Measurements from ENCODE around the gene CHAF1A. TPM values are rescaled to one million over a fixed set of nuclear protein-coding genes. Genes with fewer than 3 reads are reported as not detected.

CHAF1A gene
- total and polyA plus RNA-seq, 2 donors (not counting 1 experiment from before 2014, with no cell fraction given) = 5.9 TPM

- H3K9ac ChIP-seq (ENCODE audit: insufficient read depth, low read length) = peak overlapping the region; percentile 8
- TF ChIP-seq EZH2 (IDR thresholded peaks at IDR 0.05; ENCODE audit: low read length, missing control alignments) = no peak
- TF ChIP-seq, protein P1, sequence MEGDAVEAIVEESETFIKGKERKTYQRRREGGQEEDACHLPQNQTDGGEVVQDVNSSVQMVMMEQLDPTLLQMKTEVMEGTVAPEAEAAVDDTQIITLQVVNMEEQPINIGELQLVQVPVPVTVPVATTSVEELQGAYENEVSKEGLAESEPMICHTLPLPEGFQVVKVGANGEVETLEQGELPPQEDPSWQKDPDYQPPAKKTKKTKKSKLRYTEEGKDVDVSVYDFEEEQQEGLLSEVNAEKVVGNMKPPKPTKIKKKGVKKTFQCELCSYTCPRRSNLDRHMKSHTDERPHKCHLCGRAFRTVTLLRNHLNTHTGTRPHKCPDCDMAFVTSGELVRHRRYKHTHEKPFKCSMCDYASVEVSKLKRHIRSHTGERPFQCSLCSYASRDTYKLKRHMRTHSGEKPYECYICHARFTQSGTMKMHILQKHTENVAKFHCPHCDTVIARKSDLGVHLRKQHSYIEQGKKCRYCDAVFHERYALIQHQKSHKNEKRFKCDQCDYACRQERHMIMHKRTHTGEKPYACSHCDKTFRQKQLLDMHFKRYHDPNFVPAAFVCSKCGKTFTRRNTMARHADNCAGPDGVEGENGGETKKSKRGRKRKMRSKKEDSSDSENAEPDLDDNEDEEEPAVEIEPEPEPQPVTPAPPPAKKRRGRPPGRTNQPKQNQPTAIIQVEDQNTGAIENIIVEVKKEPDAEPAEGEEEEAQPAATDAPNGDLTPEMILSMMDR (conservative IDR thresholded peaks at IDR 0.05 in 1 of 2, IDR thresholded peaks at IDR 0.05 in 1 of 2; ENCODE audit: low read depth in 1 of 2, low read length in 2 of 2) = no peak
- DNase-seq (ENCODE audit: low read depth in 2 of 2) = peak in 1 of 2 donors; percentile 56
- H3K4me1 ChIP-seq (ENCODE audit: control insufficient read depth, extremely low read depth, insufficient read depth, low read length) = peaks cover 32% of the 10 kb centered on the region
- H3K4me2 ChIP-seq (ENCODE audit: extremely low read depth, insufficient read depth, low read length) = peak overlapping the region; percentile 64
- H3K27me3 ChIP-seq (ENCODE audit: control insufficient read depth, insufficient read depth, low read length) = no peaks in the 10 kb centered on the region
- peaks cover 73% of the 10 kb centered on the region for H3K79me2 ChIP-seq (ENCODE audit: control insufficient read depth, insufficient read depth, low read length)
- H3K36me3 ChIP-seq (ENCODE audit: control insufficient read depth, insufficient read depth, low read length) = peaks cover 30% of the 10 kb centered on the region
- H3K9me3 ChIP-seq (ENCODE audit: control insufficient read depth, insufficient read depth, low read depth, low read length) = no peaks in the 10 kb centered on the region
- no peaks in the 10 kb centered on the region for H4K20me1 ChIP-seq (ENCODE audit: control insufficient read depth, extremely low read depth, insufficient read depth, low read length)
- H3K27ac ChIP-seq (ENCODE audit: insufficient read depth, low read length) = peak overlapping the region; percentile 52
- no peak overlapping the region for H3K4me3 ChIP-seq (replicated peaks in 1 of 4; ENCODE audit: control extremely low read depth in 1 of 4, insufficient read depth in 1 of 4, low read depth in 3 of 4, low read length in 4 of 4)
- no peak overlapping the region for H2AFZ ChIP-seq (ENCODE audit: low read length)
These were observed 33.1 kb upstream of the CHAF1A start for GRCh38 chr19:4369109-4369887.

DNA sequence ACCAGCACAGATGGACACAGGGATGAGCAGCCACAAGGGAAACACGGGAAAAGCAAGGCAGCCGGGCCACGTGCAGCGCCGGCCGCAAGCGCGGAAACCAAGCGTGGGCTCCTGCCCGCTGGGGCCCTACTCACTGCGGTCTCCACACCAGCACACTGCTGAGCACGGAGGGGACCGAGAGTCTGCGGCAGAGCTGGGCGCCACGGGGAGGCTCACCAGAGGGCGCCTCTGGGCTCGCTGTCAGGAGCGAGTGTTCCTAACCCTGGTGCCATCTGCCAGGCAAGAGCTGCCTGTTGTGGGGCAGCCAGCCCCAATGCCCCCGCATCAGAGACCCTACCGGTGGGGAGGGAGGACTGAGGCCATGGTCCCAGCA, 32.6 kb upstream of the CHAF1A start:
- Histone ChIP-seq H3K36me3 (ENCODE audit: control insufficient read depth, insufficient read depth, low read length) (peaks cover 30% of the 10 kb centered on the region), H3K79me2 (ENCODE audit: control insufficient read depth, insufficient read depth, low read length) (peaks cover 75% of the 10 kb centered on the region), H3K27me3 (ENCODE audit: control insufficient read depth, insufficient read depth, low read length) (no peaks in the 10 kb centered on the region), H3K4me1 (ENCODE audit: control insufficient read depth, extremely low read depth, insufficient read depth, low read length) (peaks cover 34% of the 10 kb centered on the region), H3K4me2 (ENCODE audit: extremely low read depth, insufficient read depth, low read length) (peak overlapping the region; percentile 64), H3K9me3 (ENCODE audit: control insufficient read depth, insufficient read depth, low read depth, low read length) (no peaks in the 10 kb centered on the region), H3K27ac (ENCODE audit: insufficient read depth, low read length) (peak overlapping the region; percentile 52), H2AFZ (ENCODE audit: low read length) (no peak overlapping the region), H4K20me1 (ENCODE audit: control insufficient read depth, extremely low read depth, insufficient read depth, low read length) (no peaks in the 10 kb centered on the region), H3K4me3 (replicated peaks in 1 of 4; ENCODE audit: control extremely low read depth in 1 of 4, insufficient read depth in 1 of 4, low read depth in 3 of 4, low read length in 4 of 4) (no peak overlapping the region), H3K9ac (ENCODE audit: insufficient read depth, low read length) (peak overlapping the region; percentile 8)
- TF ChIP-seq EZH2 (IDR thresholded peaks at IDR 0.05; ENCODE audit: low read length, missing control alignments) = no peak
- TF ChIP-seq, protein P1 (conservative IDR thresholded peaks at IDR 0.05 in 1 of 2, IDR thresholded peaks at IDR 0.05 in 1 of 2; ENCODE audit: low read depth in 1 of 2, low read length in 2 of 2) = peak; percentile 28 to 52
- DNase-seq (ENCODE audit: low read depth in 2 of 2) = peak in 1 of 2 donors; percentile 56

DNA sequence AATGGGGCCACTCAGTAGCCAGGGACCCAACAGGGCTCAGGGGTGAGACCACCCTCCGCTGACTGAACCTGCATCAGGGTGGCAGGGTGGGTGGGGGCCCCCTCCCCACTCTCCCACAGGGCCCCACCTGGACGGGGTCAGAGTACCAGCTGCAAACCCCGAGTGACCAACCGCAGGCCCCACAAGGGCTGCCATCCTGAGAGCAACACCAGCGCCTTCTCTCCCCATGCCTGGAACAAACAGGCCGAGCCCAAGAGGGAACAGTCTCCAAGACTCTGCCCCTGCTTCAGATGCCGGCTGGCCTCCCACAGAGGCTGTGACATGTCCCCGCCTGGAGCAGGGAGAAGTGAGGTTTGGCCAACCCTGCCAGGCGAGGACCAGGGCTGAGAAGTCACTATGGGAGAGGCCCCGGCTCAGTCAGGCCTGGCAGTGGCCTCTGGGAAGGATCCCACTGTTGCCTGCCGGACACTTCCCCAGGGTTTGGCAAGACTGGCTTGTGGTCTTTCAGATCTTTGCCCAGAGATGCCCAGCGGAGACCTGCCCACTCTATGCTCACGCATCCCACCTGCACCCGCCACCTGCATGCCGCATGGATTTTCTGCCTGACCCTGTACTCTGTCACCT, 31.9 kb upstream of the CHAF1A start:
- H3K36me3 ChIP-seq (ENCODE audit: control insufficient read depth, insufficient read depth, low read length) = peaks cover 24% of the 10 kb centered on the region
- no peak overlapping the region for H2AFZ ChIP-seq (ENCODE audit: low read length)
- H3K9ac ChIP-seq (ENCODE audit: insufficient read depth, low read length) = no peak overlapping the region
- H3K4me2 ChIP-seq (ENCODE audit: extremely low read depth, insufficient read depth, low read length) = no peak overlapping the region
- H3K27ac ChIP-seq (ENCODE audit: insufficient read depth, low read length) = no peak overlapping the region
- H3K79me2 ChIP-seq (ENCODE audit: control insufficient read depth, insufficient read depth, low read length) = peaks cover 79% of the 10 kb centered on the region
- DNase-seq (ENCODE audit: low read depth in 2 of 2) = no peak
- no peaks in the 10 kb centered on the region for H4K20me1 ChIP-seq (ENCODE audit: control insufficient read depth, extremely low read depth, insufficient read depth, low read length)
- no peak for TF ChIP-seq EZH2 (IDR thresholded peaks at IDR 0.05; ENCODE audit: low read length, missing control alignments)
- TF ChIP-seq, protein P1 (conservative IDR thresholded peaks at IDR 0.05 in 1 of 2, IDR thresholded peaks at IDR 0.05 in 1 of 2; ENCODE audit: low read depth in 1 of 2, low read length in 2 of 2) = no peak
- H3K4me3 ChIP-seq (replicated peaks in 1 of 4; ENCODE audit: control extremely low read depth in 1 of 4, insufficient read depth in 1 of 4, low read depth in 3 of 4, low read length in 4 of 4) = no peak overlapping the region
- H3K27me3 ChIP-seq (ENCODE audit: control insufficient read depth, insufficient read depth, low read length) = no peaks in the 10 kb centered on the region
- H3K4me1 ChIP-seq (ENCODE audit: control insufficient read depth, extremely low read depth, insufficient read depth, low read length) = peaks cover 41% of the 10 kb centered on the region
- H3K9me3 ChIP-seq (ENCODE audit: control insufficient read depth, insufficient read depth, low read depth, low read length) = no peaks in the 10 kb centered on the region
